Measurements from ENCODE around the gene PRLR. TPM values are rescaled to one million over a fixed set of nuclear protein-coding genes. Genes with fewer than 3 reads are reported as not detected.

PRLR gene
- total and polyA plus RNA-seq, 2 of the 13 experiments (the other 11 are each of a cell fraction or from before 2014, with no cell fraction given), result 12.2 to 13.3 TPM

- H3K4me3 ChIP-seq (replicated peaks in 1 of 3; ENCODE audit: insufficient read depth in 1 of 3, low read depth in 2 of 3, low read length in 3 of 3), result no peak overlapping the region
- no peak for ATAC-seq
- H3K27me3 ChIP-seq (ENCODE audit: control insufficient read depth in 1 of 2, insufficient read depth in 2 of 2, low read length in 2 of 2), result no peaks in the 10 kb centered on the region
- no peak overlapping the region for H3K4me2 ChIP-seq (ENCODE audit: low read depth, low read length)
- DNase-seq (ENCODE audit: low spot score), result no peak
- H3K4me1 ChIP-seq (ENCODE audit: insufficient read depth, low read length), result peaks cover 14% of the 10 kb centered on the region
- no TSS peak for BruUV-seq (replicated peaks)
- H4K20me1 ChIP-seq (ENCODE audit: insufficient read depth, low read length), result no peaks in the 10 kb centered on the region
- POLR2A ChIA-PET, result no interaction called here
- H3K27ac ChIP-seq (ENCODE audit: extremely low read length, insufficient read depth, low read length), result no peak overlapping the region
- H3K79me2 ChIP-seq (ENCODE audit: insufficient read depth, low read length), result no peaks in the 10 kb centered on the region
- CTCF ChIA-PET (ENCODE audit: low intra/inter-chr PET ratio, low total read pairs), result no interaction called here
- no peak overlapping the region for H2AFZ ChIP-seq (ENCODE audit: low read length)
- H3K9ac ChIP-seq (ENCODE audit: insufficient read depth, low read depth, low read length), result no peak overlapping the region
- 99% methylated on average over 7 of the region's 7 CpGs for WGBS (ENCODE audit: low lambda C conversion rate)
- no peaks in the 10 kb centered on the region for H3K9me3 ChIP-seq (ENCODE audit: low read length)
- intact Hi-C loops (cut with micrococcal nuclease; ENCODE audit: unreplicated experiment), result no loop called here
- in situ Hi-C loops (cut with HindIII; ENCODE audit: extremely low pct_ligation_motif_present, low pct_unique_long_range_greater_than_20kb), result no loop called here
- no peaks in the 10 kb centered on the region for H3K36me3 ChIP-seq (replicated peaks in 1 of 2; ENCODE audit: control insufficient read depth in 1 of 2, insufficient read depth in 2 of 2, low read length in 2 of 2)
- FAIRE-seq, result no peak
- TF ChIP-seq FOXK1 (CRISPR knock-in tag; IDR thresholded peaks at IDR 0.05; ENCODE audit: borderline replicate concordance, low read depth) (no peak), TMF1 (CRISPR knock-in tag; IDR thresholded peaks at IDR 0.05; ENCODE audit: low read depth) (no peak)
Measured at GRCh38 chr5:35180046-35180445, 50.2 kb downstream of the PRLR start.

GRCh38 chr5:35177783-35178182, 52.5 kb downstream of the PRLR start:
- Histone ChIP-seq H3K9me3 (ENCODE audit: low read length) (no peaks in the 10 kb centered on the region), H3K79me2 (ENCODE audit: insufficient read depth, low read length) (no peaks in the 10 kb centered on the region), H3K4me2 (ENCODE audit: low read depth, low read length) (no peak overlapping the region), H3K27me3 (ENCODE audit: control insufficient read depth in 1 of 2, insufficient read depth in 2 of 2, low read length in 2 of 2) (no peaks in the 10 kb centered on the region), H3K36me3 (replicated peaks in 1 of 2; ENCODE audit: control insufficient read depth in 1 of 2, insufficient read depth in 2 of 2, low read length in 2 of 2) (no peaks in the 10 kb centered on the region), H2AFZ (ENCODE audit: low read length) (no peak overlapping the region), H3K4me1 (ENCODE audit: insufficient read depth, low read length) (peaks cover 2% of the 10 kb centered on the region), H3K4me3 (replicated peaks in 1 of 3; ENCODE audit: insufficient read depth in 1 of 3, low read depth in 2 of 3, low read length in 3 of 3) (no peak overlapping the region), H3K9ac (ENCODE audit: insufficient read depth, low read depth, low read length) (no peak overlapping the region), H3K27ac (ENCODE audit: extremely low read length, insufficient read depth, low read length) (no peak overlapping the region), H4K20me1 (ENCODE audit: insufficient read depth, low read length) (no peaks in the 10 kb centered on the region)
- no peak for TF ChIP-seq HES4 (CRISPR knock-in tag; IDR thresholded peaks at IDR 0.05; ENCODE audit: borderline replicate concordance)
- TF ChIP-seq ZNF333 (CRISPR knock-in tag; IDR thresholded peaks at IDR 0.05; ENCODE audit: borderline replicate concordance), result no peak
- no peak for TF ChIP-seq MZF1 (CRISPR knock-in tag; IDR thresholded peaks at IDR 0.05; ENCODE audit: borderline replicate concordance)
- TF ChIP-seq ZNF235 (CRISPR knock-in tag; IDR thresholded peaks at IDR 0.05; ENCODE audit: borderline replicate concordance), result no peak
- TF ChIP-seq, protein P1, sequence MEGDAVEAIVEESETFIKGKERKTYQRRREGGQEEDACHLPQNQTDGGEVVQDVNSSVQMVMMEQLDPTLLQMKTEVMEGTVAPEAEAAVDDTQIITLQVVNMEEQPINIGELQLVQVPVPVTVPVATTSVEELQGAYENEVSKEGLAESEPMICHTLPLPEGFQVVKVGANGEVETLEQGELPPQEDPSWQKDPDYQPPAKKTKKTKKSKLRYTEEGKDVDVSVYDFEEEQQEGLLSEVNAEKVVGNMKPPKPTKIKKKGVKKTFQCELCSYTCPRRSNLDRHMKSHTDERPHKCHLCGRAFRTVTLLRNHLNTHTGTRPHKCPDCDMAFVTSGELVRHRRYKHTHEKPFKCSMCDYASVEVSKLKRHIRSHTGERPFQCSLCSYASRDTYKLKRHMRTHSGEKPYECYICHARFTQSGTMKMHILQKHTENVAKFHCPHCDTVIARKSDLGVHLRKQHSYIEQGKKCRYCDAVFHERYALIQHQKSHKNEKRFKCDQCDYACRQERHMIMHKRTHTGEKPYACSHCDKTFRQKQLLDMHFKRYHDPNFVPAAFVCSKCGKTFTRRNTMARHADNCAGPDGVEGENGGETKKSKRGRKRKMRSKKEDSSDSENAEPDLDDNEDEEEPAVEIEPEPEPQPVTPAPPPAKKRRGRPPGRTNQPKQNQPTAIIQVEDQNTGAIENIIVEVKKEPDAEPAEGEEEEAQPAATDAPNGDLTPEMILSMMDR (CRISPR knock-in tag; IDR thresholded peaks at IDR 0.05), result no peak
- no peak for TF ChIP-seq E2F2 (CRISPR knock-in tag; IDR thresholded peaks at IDR 0.05; ENCODE audit: borderline replicate concordance)
- no peak for TF ChIP-seq ISX (CRISPR knock-in tag; conservative IDR thresholded peaks at IDR 0.05)
- TF ChIP-seq MAFF (IDR thresholded peaks at IDR 0.05; ENCODE audit: low read depth, low read length), result no peak
- TF ChIP-seq NFKBIZ (CRISPR knock-in tag; IDR thresholded peaks at IDR 0.05), result no peak
- no peak for TF ChIP-seq ZSCAN25 (CRISPR knock-in tag; IDR thresholded peaks at IDR 0.05)
- TF ChIP-seq KDM5B (CRISPR knock-in tag; IDR thresholded peaks at IDR 0.05; ENCODE audit: borderline replicate concordance), result no peak
- TF ChIP-seq KMT2B (CRISPR knock-in tag; IDR thresholded peaks at IDR 0.05), result no peak
- TF ChIP-seq SYNCRIP (IDR thresholded peaks at IDR 0.05; ENCODE audit: insufficient read depth, low read depth, low read length), result no peak
- no peak for TF ChIP-seq NFRKB (IDR thresholded peaks at IDR 0.05)
- no peak for TF ChIP-seq NCOA2 (CRISPR knock-in tag; IDR thresholded peaks at IDR 0.05)
- ATAC-seq (no peak), DNase-seq (ENCODE audit: low spot score) (no peak), FAIRE-seq (no peak)
- POLR2A ChIA-PET, result no interaction called here
- no TSS peak for BruUV-seq (replicated peaks)
- 91% methylated on average over 3 of the region's 3 CpGs for whole genome bisulfite sequencing (ENCODE audit: low lambda C conversion rate)
- in situ Hi-C loops (cut with HindIII; ENCODE audit: extremely low pct_ligation_motif_present, low pct_unique_long_range_greater_than_20kb) (no loop called here), intact Hi-C loops (cut with micrococcal nuclease; ENCODE audit: unreplicated experiment) (no loop called here)
- CTCF ChIA-PET (ENCODE audit: low intra/inter-chr PET ratio, low total read pairs), result no interaction called here
